HCT116 (cell line): ENCODE measurements around the gene SRRD.

Experiments used
- CTCF ChIP-seq, 3 experiments: fragments of 200-600 bp in 1 of 3; sonication (generic) in 1 of 3; IDR thresholded peaks in 2 of 3; conservative IDR thresholded peaks in 1 of 3; 2 replicates each; pipeline ENCODE4 v1.5.1; 2012 to 2017; ENCODE audit warnings: low read depth in 2 of 3, low read length in 2 of 3, antibody characterized with exemption in 1 of 3, borderline replicate concordance in 1 of 3, control low read depth in 1 of 3, mild to moderate bottlenecking in 1 of 3, mixed read lengths in 1 of 3, mixed run types in 1 of 3, moderate library complexity in 1 of 3; ENCODE audit not compliant: insufficient read depth in 1 of 3
- EGR1 ChIP-seq: IDR thresholded peaks from 2 replicates; pipeline ENCODE4 v1.6.1; 2012; ENCODE audit warnings: low read depth
- EZH2 ChIP-seq: fragments of 200-600 bp; sonication (generic); IDR thresholded peaks from 2 replicates; pipeline ENCODE4 v1.6.1; 2017; ENCODE audit warnings: antibody characterized with exemption, mixed run types
- EZH2phosphoT487 ChIP-seq: fragments of 200-600 bp; IDR thresholded peaks from 2 replicates; pipeline ENCODE4 v1.6.1; 2018; ENCODE audit warnings: antibody characterized with exemption, borderline replicate concordance
- MAX ChIP-seq: IDR thresholded peaks from 2 replicates; pipeline ENCODE4 v1.6.1; 2012
- POLR2A ChIP-seq: IDR thresholded peaks from 2 replicates; pipeline ENCODE4 v1.7.0; 2011; ENCODE audit warnings: borderline replicate concordance; ENCODE audit not compliant: insufficient read depth, insufficient read length; ENCODE audit errors: extremely low read depth
- POLR2AphosphoS5 ChIP-seq: IDR thresholded peaks from 2 replicates; pipeline ENCODE4 v1.6.1; 2011; ENCODE audit warnings: mild to moderate bottlenecking, low read depth, low read length, moderate library complexity
- SIN3A ChIP-seq: IDR thresholded peaks from 2 replicates; pipeline ENCODE4 v1.6.1; 2012; ENCODE audit warnings: low read depth
- YY1 ChIP-seq: IDR thresholded peaks from 2 replicates; pipeline ENCODE4 v1.6.1; 2011; ENCODE audit warnings: low read length, low read depth, moderate library complexity, mild to moderate bottlenecking; ENCODE audit not compliant: insufficient replicate concordance; ENCODE audit errors: extremely low read depth
- ZNF274 ChIP-seq: fragments of 200-500 bp; sonication (Bioruptor generic); IDR thresholded peaks from 2 replicates; pipeline ENCODE4 v1.6.1; 2014; ENCODE audit warnings: mild to moderate bottlenecking, low read depth, low read length, inconsistent platforms

- TF ChIP-seq EZH2: no peak
- no peak for TF ChIP-seq ZNF274
- no peak for TF ChIP-seq YY1
- TF ChIP-seq MAX: no peak
- no peak for TF ChIP-seq CTCF (IDR thresholded peaks at IDR 0.05 in 2 of 3, conservative IDR thresholded peaks at IDR 0.05 in 1 of 3; ENCODE audit: borderline replicate concordance in 1 of 3, insufficient read depth in 1 of 3, low read depth in 2 of 3, low read length in 2 of 3)
- TF ChIP-seq POLR2A: no peak
- TF ChIP-seq EGR1: no peak
- TF ChIP-seq POLR2AphosphoS5: no peak
- no peak for TF ChIP-seq SIN3A
- TF ChIP-seq EZH2phosphoT487: no peak
These were observed 32.3 kb downstream of the SRRD start for GRCh38 chr22:26515931-26516330.
